K562 (cell line): ENCODE measurements around the gene STEEP1. TPM values are rescaled to one million over a fixed set of nuclear protein-coding genes. Genes with fewer than 3 reads are reported as not detected.

Source experiments
- CREB3L1 ChIP-seq: fragments of 450-650 bp; IDR thresholded peaks from 2 replicates; pipeline ENCODE4 v1.6.1; 2014; ENCODE audit warnings: low read depth, mild to moderate bottlenecking, moderate library complexity, borderline replicate concordance
- KLF6 ChIP-seq: fragments of 250-450 bp; sonication (Bioruptor Pico); IDR thresholded peaks from 2 replicates; pipeline ENCODE4 v1.4.0; 2020; ENCODE audit warnings: mild to moderate bottlenecking, moderate library complexity, borderline replicate concordance
- RCOR1 ChIP-seq, 2 experiments: IDR thresholded peaks; 2 replicates each; pipeline ENCODE4 v1.6.1; 2012; ENCODE audit warnings: low read depth in 2 of 2, low read length in 2 of 2, borderline replicate concordance in 1 of 2, improper control_type of control experiment in 1 of 2
- SMAD2 ChIP-seq: fragments of 150-350 bp; IDR thresholded peaks from 2 replicates; pipeline ENCODE4 v1.6.1; 2014; ENCODE audit warnings: low read depth, mild to moderate bottlenecking, low read length
- SMC3 ChIP-seq: conservative IDR thresholded peaks from 2 replicates; pipeline ENCODE4 v1.6.1; 2011; ENCODE audit warnings: low read depth, low read length, improper control_type of control experiment; ENCODE audit not compliant: insufficient read depth
- STAT5A ChIP-seq: IDR thresholded peaks from 2 replicates; pipeline ENCODE4 v1.6.1; 2012; ENCODE audit warnings: low read length, inconsistent platforms, borderline replicate concordance
- SUPT5H ChIP-seq: fragments of 450-650 bp; IDR thresholded peaks from 2 replicates; pipeline ENCODE4 v1.6.1; 2016
- TOE1 ChIP-seq, 2 experiments: fragments of 450-650 bp in 1 of 2; sonication (generic) in 1 of 2; formaldehyde crosslinking in 1 of 2; IDR thresholded peaks; 2 replicates each; pipeline versions ENCODE4 v1.7.1 to v1.8.0; 2016 to 2022; ENCODE audit warnings: borderline replicate concordance in 2 of 2, mild to moderate bottlenecking in 2 of 2, antibody characterized with exemption in 1 of 2, inconsistent platforms in 1 of 2, low read depth in 1 of 2, missing genetic modification reagents in 1 of 2, moderate library complexity in 1 of 2
- XRCC5 ChIP-seq: fragments of 200-400 bp; formaldehyde crosslinking; IDR thresholded peaks from 2 replicates; pipeline ENCODE4 v1.6.1; 2017; ENCODE audit warnings: low read depth, mild to moderate bottlenecking, low read length
- polyA plus RNA-seq, 8 experiments: library from polyadenylated mRNA; depleted of rRNA in 4 of 8; stranded (reverse) in 5 of 8; unstranded in 3 of 8; fragments of >200 nt; fragmentation: Nextera tagmentation in 2 of 8; fragmentation: Illumina TruSeq in 1 of 8; extraction: Ambion mirVana in 2 of 8; extraction: Trizol in 1 of 8; gene quantifications; 2 replicates each; pipeline versions ENCODE4 v1.2.1 to v1.2.3, GENCODE V29; 2011 to 2014; ENCODE audit warnings: inconsistent platforms in 1 of 8, missing spikeins in 1 of 8
- total RNA-seq, 7 experiments: library from RNA; depleted of rRNA in 6 of 7; stranded (reverse); fragments of >200 nt in 6 of 7; fragmentation: Illumina TruSeq in 2 of 7; extraction: Trizol in 2 of 7; gene quantifications; 2 replicates each; pipeline versions ENCODE4 v1.2.1 to v1.2.3, GENCODE V29; 2011 to 2021; ENCODE audit warnings: low replicate concordance in 1 of 7
- TF ChIP-seq, protein P1 (sequence below): IDR thresholded peaks from 2 replicates; pipeline ENCODE4 v1.6.1; 2011; ENCODE audit not compliant: insufficient read length; ENCODE audit errors: extremely low read depth

STEEP1 gene
- total and polyA plus RNA-seq, 9 of the 15 experiments (the other 6 are each of a cell fraction or from before 2014, with no cell fraction given) = 15.0 to 73.7 (median 40.3) TPM

DNA sequence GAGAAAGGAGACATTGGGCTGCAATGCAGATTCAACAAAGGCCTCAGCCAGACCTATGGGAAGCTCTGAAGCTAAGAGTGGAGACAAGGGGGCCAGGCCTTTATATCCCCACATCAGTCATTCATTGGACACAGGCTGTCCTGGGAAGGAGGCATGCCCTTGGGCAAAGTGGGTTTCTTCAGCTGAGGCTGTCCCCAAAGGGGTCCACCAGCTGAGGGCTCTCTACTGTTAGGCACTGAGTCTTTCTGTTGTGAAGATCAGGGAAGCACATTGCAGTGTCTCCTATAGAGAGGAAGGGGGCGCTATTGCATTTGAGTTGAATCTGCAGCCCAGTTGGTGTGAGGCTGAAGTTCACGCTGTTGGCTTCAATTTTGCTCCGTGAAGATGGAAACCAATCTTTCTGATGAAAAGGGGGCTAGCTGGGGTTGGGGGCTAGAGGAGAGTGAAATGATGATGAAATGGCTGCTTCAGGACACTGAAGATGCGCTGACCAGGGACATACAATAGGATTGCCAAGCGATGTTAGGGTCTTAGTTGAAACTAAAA, 49.0 kb downstream of the STEEP1 start (continued):
- TF ChIP-seq CREB3L1 (no peak), SMAD2 (no peak), RCOR1 (IDR thresholded peaks at IDR 0.05; ENCODE audit: borderline replicate concordance in 1 of 2, low read depth in 2 of 2, low read length in 2 of 2) (peak in 1 of 2 experiments; percentile 33; a peak in 1 of 4 replicates), SUPT5H (no peak), STAT5A (no peak), SMC3 (peak; percentile 78), KLF6 (no peak), TOE1 (IDR thresholded peaks at IDR 0.05; ENCODE audit: borderline replicate concordance) (no peak), TOE1 (CRISPR knock-in tag; IDR thresholded peaks at IDR 0.05; ENCODE audit: borderline replicate concordance, low read depth) (no peak), XRCC5 (0 out of 2 replicates have a peak, but pooled peaks have one; percentile 51)
- TF ChIP-seq, protein P1, sequence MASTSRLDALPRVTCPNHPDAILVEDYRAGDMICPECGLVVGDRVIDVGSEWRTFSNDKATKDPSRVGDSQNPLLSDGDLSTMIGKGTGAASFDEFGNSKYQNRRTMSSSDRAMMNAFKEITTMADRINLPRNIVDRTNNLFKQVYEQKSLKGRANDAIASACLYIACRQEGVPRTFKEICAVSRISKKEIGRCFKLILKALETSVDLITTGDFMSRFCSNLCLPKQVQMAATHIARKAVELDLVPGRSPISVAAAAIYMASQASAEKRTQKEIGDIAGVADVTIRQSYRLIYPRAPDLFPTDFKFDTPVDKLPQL = no peak
